Endothelial cell of umbilical vein (primary cell): ENCODE data around the gene ZNF154. TPM values are rescaled to one million over a fixed set of nuclear protein-coding genes. Genes with fewer than 3 reads are reported as not detected.

Source experiments
- BruUV-seq: library from RNA; stranded (reverse); fragments of 400-500 nt; replicated peaks from 2 replicates; lab custom pipeline; 2021; lab: Mats Ljungman, UMichigan
- CTCF ChIA-PET: fragments of 300-600, 350-600 bp; sonication (Branson Sonifier 250); formaldehyde crosslinking; loops from one replicate; lab custom pipeline; 2021; ENCODE audit warnings: antibody characterized with exemption, inconsistent platforms; lab: Charles Lee
- POLR2A ChIA-PET: fragments of 300-600, 350-600 bp; sonication (Branson Sonifier 250); formaldehyde crosslinking; loops from one replicate; lab custom pipeline; 2021; ENCODE audit warnings: antibody characterized with exemption, inconsistent platforms; lab: Charles Lee
- DNase-seq: peaks from one replicate; pipeline ENCODE4 v3.0.0-alpha.2; 2011; ENCODE audit warnings: low read depth, low spot score
- FAIRE-seq: peaks from 2 replicates; lab custom pipeline; 2011; peaks lifted over from hg19 to GRCh38; lab: Jason Lieb, UNC
- H2AFZ ChIP-seq: 2 replicates; pipeline ENCODE4 v1.6.0; 2012; ENCODE audit warnings: low read depth, low read length, control low read depth, inconsistent platforms
- H3K27ac ChIP-seq: 2 replicates; pipeline ENCODE4 v1.5.1; 2011; ENCODE audit warnings: low read depth, mild to moderate bottlenecking, control low read depth, low read length, moderate library complexity; ENCODE audit not compliant: insufficient read depth
- H3K27me3 ChIP-seq, 2 experiments: 2 replicates each; pipeline versions ENCODE4 v1.6.0 to v1.6.1; 2011; ENCODE audit warnings: low read length in 2 of 2, mixed read lengths in 1 of 2; ENCODE audit not compliant: control insufficient read depth in 2 of 2, insufficient read depth in 2 of 2
- H3K36me3 ChIP-seq, 2 experiments: 2 replicates in 1 of 2; 3 replicates in 1 of 2; pipeline ENCODE4 v1.5.1; 2011; ENCODE audit warnings: low read length in 2 of 2, mild to moderate bottlenecking in 1 of 2, moderate library complexity in 1 of 2; ENCODE audit not compliant: control insufficient read depth in 2 of 2, insufficient read depth in 2 of 2; ENCODE audit errors: extremely low read depth in 1 of 2
- H3K4me1 ChIP-seq: 3 replicates; pipeline ENCODE4 v1.5.1; 2011; ENCODE audit warnings: mild to moderate bottlenecking, low read length; ENCODE audit not compliant: control insufficient read depth, insufficient read depth; ENCODE audit errors: extremely low read depth
- H3K4me2 ChIP-seq: 2 replicates; pipeline ENCODE4 v1.6.1; 2011; ENCODE audit warnings: low read length, control low read depth, mixed read lengths; ENCODE audit not compliant: insufficient read depth
- H3K4me3 ChIP-seq, 3 experiments: fragments of 200-600 bp in 1 of 3; sonication (generic), shearing (Covaris generic) in 1 of 3; replicated peaks in 1 of 3; 2 replicates each; pipeline ENCODE4 v1.5.1; 2011 to 2016; ENCODE audit warnings: control low read depth in 3 of 3, low read length in 3 of 3, mild to moderate bottlenecking in 2 of 3, inconsistent platforms in 1 of 3, low read depth in 1 of 3, moderate library complexity in 1 of 3; ENCODE audit not compliant: insufficient read depth in 1 of 3
- H3K79me2 ChIP-seq: 2 replicates; pipeline ENCODE4 v1.6.0; 2012; ENCODE audit warnings: low read length, inconsistent platforms; ENCODE audit not compliant: control insufficient read depth, insufficient read depth
- H3K9ac ChIP-seq: replicated peaks from 2 replicates; pipeline ENCODE3; 2011; ENCODE audit warnings: low read length, control low read depth; ENCODE audit not compliant: insufficient read depth; ENCODE audit errors: extremely low read depth
- H3K9me1 ChIP-seq: replicated peaks from 3 replicates; pipeline ENCODE4 v1.6.0; 2011; ENCODE audit warnings: mild to moderate bottlenecking, low read length; ENCODE audit not compliant: control insufficient read depth, insufficient read depth; ENCODE audit errors: extremely low read depth
- H3K9me3 ChIP-seq: replicated peaks from 2 replicates; pipeline ENCODE4 v1.5.1; 2012; ENCODE audit warnings: low read length, inconsistent platforms; ENCODE audit not compliant: control insufficient read depth, insufficient read depth
- H4K20me1 ChIP-seq: replicated peaks from 2 replicates; pipeline ENCODE3; 2011; ENCODE audit warnings: mild to moderate bottlenecking, low read length; ENCODE audit not compliant: control insufficient read depth, insufficient read depth; ENCODE audit errors: extremely low read depth
- EZH2 ChIP-seq: IDR thresholded peaks from 2 replicates; pipeline ENCODE4 v1.6.1; 2012; ENCODE audit warnings: borderline replicate concordance, low read depth, mild to moderate bottlenecking, moderate library complexity, low read length, inconsistent platforms; ENCODE audit not compliant: severe bottlenecking
- FOS ChIP-seq: IDR thresholded peaks from 2 replicates; pipeline ENCODE4 v1.6.1; 2011; ENCODE audit warnings: mild to moderate bottlenecking, low read length, moderate library complexity, borderline replicate concordance; ENCODE audit not compliant: insufficient read depth
- GATA2 ChIP-seq: IDR thresholded peaks from 2 replicates; pipeline ENCODE4 v1.7.0; 2011; ENCODE audit warnings: low read depth, mild to moderate bottlenecking, moderate library complexity, mixed read lengths, low read length; ENCODE audit not compliant: insufficient read length, insufficient read depth
- JUN ChIP-seq: IDR thresholded peaks from 2 replicates; pipeline ENCODE4 v1.6.1; 2011; ENCODE audit warnings: borderline replicate concordance, low read depth; ENCODE audit not compliant: insufficient read length, insufficient read depth
- MYC ChIP-seq: IDR thresholded peaks from one replicate; pipeline ENCODE4 v1.6.1; 2011; ENCODE audit warnings: mild to moderate bottlenecking, low read depth, low read length
- POLR2A ChIP-seq: IDR thresholded peaks from 2 replicates; pipeline ENCODE4 v1.6.1; 2012; ENCODE audit warnings: low read depth, mild to moderate bottlenecking, control low read depth, low read length
- POLR2AphosphoS5 ChIP-seq: IDR thresholded peaks from 2 replicates; pipeline ENCODE4 v1.6.1; 2012; ENCODE audit warnings: low read depth, mild to moderate bottlenecking, control low read depth, low read length, moderate library complexity; ENCODE audit not compliant: insufficient read depth
- dilution Hi-C: fragments of 300-500 bp; cut with MboI; formaldehyde crosslinking; loops from one replicate; pipeline ENCODE4 v1.15.0; 2019; ENCODE audit warnings: low sequenced_read_pairs; ENCODE audit not compliant: extremely low pct_ligation_motif_present
- intact Hi-C: fragments of 100-400 bp; cut with micrococcal nuclease; formaldehyde crosslinking; loops from one replicate; pipeline ENCODE4 v1.10.0; 2022
- polyA plus RNA-seq, 4 experiments: library from polyadenylated mRNA; depleted of rRNA in 3 of 4; stranded (reverse) in 3 of 4; unstranded in 1 of 4; fragments of >200 nt; gene quantifications; 2 replicates each; pipeline versions ENCODE4 v1.2.1 to v1.2.3, GENCODE V29; 2011 to 2012; ENCODE audit warnings: missing spikeins in 1 of 4
- total RNA-seq: library from RNA; stranded (reverse); gene quantifications from 2 replicates; pipeline ENCODE4 v1.2.3, GENCODE V29; 2021
- TF ChIP-seq, protein P1 (sequence below): IDR thresholded peaks from 2 replicates; pipeline ENCODE4 v1.6.1; 2011; ENCODE audit not compliant: insufficient read depth, insufficient read length
- TF ChIP-seq, protein P2 (sequence below), 2 donors: IDR thresholded peaks; 1 replicate in 1 of 2; 2 replicates in 1 of 2; pipeline ENCODE4 v1.5.1; 2011; ENCODE audit warnings: low read length in 2 of 2, mild to moderate bottlenecking in 2 of 2, moderate library complexity in 2 of 2, control low read depth in 1 of 2, inconsistent platforms in 1 of 2, low read depth in 1 of 2; ENCODE audit not compliant: insufficient read depth in 1 of 2; ENCODE audit errors: extremely low read depth in 1 of 2

ZNF154 gene
- total and polyA plus RNA-seq, 2 donors (not counting 3 experiments of a cell fraction or from before 2014, with no cell fraction given), result 1.3 to 2.0 TPM

DNA sequence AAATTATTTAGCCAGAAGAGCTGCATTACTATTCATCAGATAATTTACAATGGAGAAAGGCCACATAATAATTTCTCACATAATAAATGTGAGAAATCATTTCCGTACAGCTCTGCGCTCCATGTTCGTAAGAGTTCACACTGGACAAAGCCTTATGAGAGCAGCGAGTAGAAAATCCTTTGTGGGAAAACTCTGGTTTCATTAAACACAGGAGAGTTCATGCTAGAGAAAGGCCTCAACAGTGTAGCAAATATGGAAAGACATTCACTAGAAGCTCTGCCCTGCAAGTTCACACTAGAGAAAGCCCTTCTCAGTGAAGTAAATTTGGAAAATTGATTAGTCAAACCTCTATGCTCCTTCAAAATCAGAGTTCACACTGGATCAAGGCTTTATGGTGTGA is 46.0 kb upstream of the ZNF154 start:
- peaks cover 19 to 54% of the 10 kb centered on the region in 2 experiments for H3K36me3 ChIP-seq
- H3K27ac ChIP-seq, result no peak overlapping the region
- H3K9me3 ChIP-seq, result peaks cover 20% of the 10 kb centered on the region
- no peak for TF ChIP-seq POLR2A
- no peak for TF ChIP-seq EZH2
- TF ChIP-seq FOS, result no peak
- TF ChIP-seq, protein P1, sequence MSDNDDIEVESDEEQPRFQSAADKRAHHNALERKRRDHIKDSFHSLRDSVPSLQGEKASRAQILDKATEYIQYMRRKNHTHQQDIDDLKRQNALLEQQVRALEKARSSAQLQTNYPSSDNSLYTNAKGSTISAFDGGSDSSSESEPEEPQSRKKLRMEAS, result no peak
- no peak for TF ChIP-seq JUN
- TF ChIP-seq, protein P2, sequence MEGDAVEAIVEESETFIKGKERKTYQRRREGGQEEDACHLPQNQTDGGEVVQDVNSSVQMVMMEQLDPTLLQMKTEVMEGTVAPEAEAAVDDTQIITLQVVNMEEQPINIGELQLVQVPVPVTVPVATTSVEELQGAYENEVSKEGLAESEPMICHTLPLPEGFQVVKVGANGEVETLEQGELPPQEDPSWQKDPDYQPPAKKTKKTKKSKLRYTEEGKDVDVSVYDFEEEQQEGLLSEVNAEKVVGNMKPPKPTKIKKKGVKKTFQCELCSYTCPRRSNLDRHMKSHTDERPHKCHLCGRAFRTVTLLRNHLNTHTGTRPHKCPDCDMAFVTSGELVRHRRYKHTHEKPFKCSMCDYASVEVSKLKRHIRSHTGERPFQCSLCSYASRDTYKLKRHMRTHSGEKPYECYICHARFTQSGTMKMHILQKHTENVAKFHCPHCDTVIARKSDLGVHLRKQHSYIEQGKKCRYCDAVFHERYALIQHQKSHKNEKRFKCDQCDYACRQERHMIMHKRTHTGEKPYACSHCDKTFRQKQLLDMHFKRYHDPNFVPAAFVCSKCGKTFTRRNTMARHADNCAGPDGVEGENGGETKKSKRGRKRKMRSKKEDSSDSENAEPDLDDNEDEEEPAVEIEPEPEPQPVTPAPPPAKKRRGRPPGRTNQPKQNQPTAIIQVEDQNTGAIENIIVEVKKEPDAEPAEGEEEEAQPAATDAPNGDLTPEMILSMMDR (IDR thresholded peaks at IDR 0.05; ENCODE audit: extremely low read depth in 1 of 2, insufficient read depth in 1 of 2, low read depth in 1 of 2, low read length in 2 of 2), result no peak
- TF ChIP-seq GATA2, result no peak
- no peak for TF ChIP-seq MYC
- TF ChIP-seq POLR2AphosphoS5, result no peak
- H3K9ac ChIP-seq, result no peak overlapping the region
- no peak overlapping the region for H3K4me2 ChIP-seq
- no peaks in the 10 kb centered on the region for H4K20me1 ChIP-seq
- dilution Hi-C loops, result no loop called here
- no peaks in the 10 kb centered on the region for H3K27me3 ChIP-seq
- intact Hi-C loops, result no loop called here
- BruUV-seq, result no TSS peak
- H3K4me1 ChIP-seq, result no peaks in the 10 kb centered on the region
- FAIRE-seq, result no peak
- DNase-seq, result no peak
- ChIA-PET CTCF (no interaction called here), POLR2A (no interaction called here)
- H2AFZ ChIP-seq, result no peak overlapping the region
- H3K9me1 ChIP-seq, result no peaks in the 10 kb centered on the region
- H3K4me3 ChIP-seq, result no peak overlapping the region
- H3K79me2 ChIP-seq, result peaks cover 4% of the 10 kb centered on the region
